ENCODE measurements around the gene CD7.

CD7 gene

GRCh38 chr17:82297714-82298537 lies 19.5 kb downstream of the CD7 start:
- peak; percentile 87 for DNase-seq

GRCh38 chr17:82297280-82297713 lies 20.1 kb downstream of the CD7 start:
- no peak for DNase-seq

GRCh38 chr17:82296511-82297279 lies 20.7 kb downstream of the CD7 start:
- DNase-seq = no peak

- DNase-seq = no peak
Observed at GRCh38 chr17:82295472-82295814, 22.0 kb downstream of the CD7 start.

- DNase-seq = no peak
Observed at GRCh38 chr17:82294064-82294773, 23.2 kb downstream of the CD7 start.

GRCh38 chr17:82292251-82293154 lies 24.9 kb downstream of the CD7 start:
- DNase-seq = peak; percentile 97

- no peak for DNase-seq
Observed at GRCh38 chr17:82291582-82292250, 25.7 kb downstream of the CD7 start.

GRCh38 chr17:82287868-82288801 lies 29.3 kb downstream of the CD7 start:
- DNase-seq = no peak

- no peak for DNase-seq
Observed at GRCh38 chr17:82287013-82287867, 30.2 kb downstream of the CD7 start.

GRCh38 chr17:82285141-82285540 lies 32.3 kb downstream of the CD7 start:
- DNase-seq = no peak

- no peak for DNase-seq
Observed at GRCh38 chr17:82283208-82283749, 34.1 kb downstream of the CD7 start.

- DNase-seq = no peak
Observed at GRCh38 chr17:82282239-82283207, 34.9 kb downstream of the CD7 start.

- DNase-seq = no peak
Observed at GRCh38 chr17:82281502-82282238, 35.7 kb downstream of the CD7 start.

GRCh38 chr17:82281076-82281475 lies 36.3 kb downstream of the CD7 start:
- DNase-seq = no peak

- no peak for DNase-seq
Observed at GRCh38 chr17:82280537-82280936, 36.9 kb downstream of the CD7 start.

GRCh38 chr17:82278786-82279391 lies 38.5 kb downstream of the CD7 start:
- no peak for DNase-seq

GRCh38 chr17:82278308-82278707 lies 39.1 kb downstream of the CD7 start:
- DNase-seq = no peak

Measured in left hindlimb (tissue), 1 donor.